ENCODE measurements around the gene SEPTIN1.

The SEPTIN1 gene

GRCh38 chr16:30429678-30430427 lies 47.5 kb upstream of the SEPTIN1 start, which contains the start of gene DCTPP1 (continued):
- TF ChIP-seq SP2 (tag by site-specific recombination; IDR thresholded peaks at IDR 0.05) = peak; percentile 99
- no peak for TF ChIP-seq ZNF16 (tag by site-specific recombination; IDR thresholded peaks at IDR 0.05; ENCODE audit: low read depth)
- TF ChIP-seq KLF7 (tag by site-specific recombination; IDR thresholded peaks at IDR 0.05; ENCODE audit: borderline replicate concordance) = peak; percentile 91
- no peak for TF ChIP-seq ZNF747 (tag by site-specific recombination; IDR thresholded peaks at IDR 0.05)
- TF ChIP-seq ZNF202 (tag by site-specific recombination; IDR thresholded peaks at IDR 0.05; ENCODE audit: borderline replicate concordance) = no peak
- TF ChIP-seq ZNF350 (tag by site-specific recombination; IDR thresholded peaks at IDR 0.05) = no peak
- no peak for TF ChIP-seq SALL2 (tag by site-specific recombination; IDR thresholded peaks at IDR 0.05; ENCODE audit: borderline replicate concordance)
- no peak for TF ChIP-seq GLIS1 (tag by site-specific recombination; IDR thresholded peaks at IDR 0.05)
- TF ChIP-seq ZNF184 (tag by site-specific recombination; IDR thresholded peaks at IDR 0.05) = 0 out of 2 replicates have a peak, but pooled peaks have one; percentile 20
- TF ChIP-seq ZBTB10 (tag by site-specific recombination; IDR thresholded peaks at IDR 0.05) = no peak
- TF ChIP-seq PBX3 (CRISPR knock-in tag; IDR thresholded peaks at IDR 0.05) = 0 out of 2 replicates have a peak, but pooled peaks have one; percentile 35
- no peak for TF ChIP-seq ZNF23 (tag by site-specific recombination; IDR thresholded peaks at IDR 0.05; ENCODE audit: borderline replicate concordance)
- TF ChIP-seq IKZF3 (tag by site-specific recombination; IDR thresholded peaks at IDR 0.05) = 0 out of 2 replicates have a peak, but pooled peaks have one; percentile 21
- TF ChIP-seq GLI4 (tag by site-specific recombination; IDR thresholded peaks at IDR 0.05) = no peak
- TF ChIP-seq KLF17 (tag by site-specific recombination; IDR thresholded peaks at IDR 0.05) = peak; percentile 76; the same call in 1 of the 2 replicates
- TF ChIP-seq ZNF354C (tag by site-specific recombination; IDR thresholded peaks at IDR 0.05; ENCODE audit: borderline replicate concordance, low read depth) = no peak
- no peak for TF ChIP-seq ZNF223 (tag by site-specific recombination; IDR thresholded peaks at IDR 0.05)
- peak; percentile 77 for TF ChIP-seq ZNF785 (tag by site-specific recombination; IDR thresholded peaks at IDR 0.05)
- TF ChIP-seq YY1 (tag by site-specific recombination; IDR thresholded peaks at IDR 0.05) = peak; percentile 61
- TF ChIP-seq HOXD13 (CRISPR knock-in tag; IDR thresholded peaks at IDR 0.05; ENCODE audit: borderline replicate concordance) = peak; percentile 77; the same call in 1 of the 2 replicates
- TF ChIP-seq ZNF704 (tag by site-specific recombination; IDR thresholded peaks at IDR 0.05) = no peak
- TF ChIP-seq ZNF175 (tag by site-specific recombination; IDR thresholded peaks at IDR 0.05) = no peak
- TF ChIP-seq ZNF623 (tag by site-specific recombination; IDR thresholded peaks at IDR 0.05) = peak; percentile 17; the same call in 1 of the 2 replicates
- TF ChIP-seq ZNF660 (tag by site-specific recombination; IDR thresholded peaks at IDR 0.05) = peak; percentile 96
- no peak for TF ChIP-seq ZNF133 (tag by site-specific recombination; IDR thresholded peaks at IDR 0.05)
- TF ChIP-seq ZNF18 (tag by site-specific recombination; IDR thresholded peaks at IDR 0.05) = peak; percentile 84
- no peak for TF ChIP-seq ZNF148 (tag by site-specific recombination; IDR thresholded peaks at IDR 0.05; ENCODE audit: borderline replicate concordance)
- no peak for TF ChIP-seq ZNF449 (tag by site-specific recombination; IDR thresholded peaks at IDR 0.05)

All from HEK293 (cell line).